HFFc6 (cell line): ENCODE results near the gene MICAL2. TPM values are rescaled to one million over a fixed set of nuclear protein-coding genes. Genes with fewer than 3 reads are reported as not detected.
A peak's percentile ranks its signal among the peaks of the same experiment; 100 is the strongest.

Source experiments
- DNase-seq: peaks from one replicate; pipeline ENCODE4 v3.0.0-alpha.2; 2018
- H3K27ac Mint-ChIP-seq: 2 replicates; pipeline ENCODE4 v1.8.0; 2020; ENCODE audit warnings: mild to moderate bottlenecking, mixed read lengths
- H3K27me3 Mint-ChIP-seq: 2 replicates; pipeline ENCODE4 v1.8.0; 2021; ENCODE audit warnings: mild to moderate bottlenecking, moderate library complexity, mixed read lengths; ENCODE audit not compliant: insufficient read depth
- H3K36me3 Mint-ChIP-seq: 2 replicates; pipeline ENCODE4 v1.8.0; 2021; ENCODE audit warnings: low read depth, mixed read lengths
- H3K4me1 Mint-ChIP-seq: 2 replicates; pipeline ENCODE4 v1.8.0; 2020; ENCODE audit warnings: low read depth, mixed read lengths
- H3K4me3 Mint-ChIP-seq: 2 replicates; pipeline ENCODE4 v1.8.0; 2020; ENCODE audit warnings: mild to moderate bottlenecking, moderate library complexity, mixed read lengths
- H3K9me3 Mint-ChIP-seq: 2 replicates; pipeline ENCODE4 v1.8.0; 2020; ENCODE audit warnings: mild to moderate bottlenecking, mixed read lengths
- total RNA-seq, 6 experiments: library from RNA; stranded (reverse); fragmentation: NEBNext Ultra II Directional; extraction: Animal tissue kit (Norgen Biotek cat#: 25700); gene quantifications; 2 replicates in 1 of 6; 3 replicates in 5 of 6; pipeline ENCODE4 v1.2.3, GENCODE V29; 2021
- TF ChIP-seq, protein P1 (sequence below): fragments of 200-600 bp; sonication (generic); IDR thresholded peaks from 2 replicates; pipeline ENCODE4 v1.5.0; 2021; ENCODE audit warnings: antibody characterized with exemption, mild to moderate bottlenecking

Gene MICAL2
- total RNA-seq, 6 experiments from 2014 or later: 199 to 252 (median 233) TPM

DNA sequence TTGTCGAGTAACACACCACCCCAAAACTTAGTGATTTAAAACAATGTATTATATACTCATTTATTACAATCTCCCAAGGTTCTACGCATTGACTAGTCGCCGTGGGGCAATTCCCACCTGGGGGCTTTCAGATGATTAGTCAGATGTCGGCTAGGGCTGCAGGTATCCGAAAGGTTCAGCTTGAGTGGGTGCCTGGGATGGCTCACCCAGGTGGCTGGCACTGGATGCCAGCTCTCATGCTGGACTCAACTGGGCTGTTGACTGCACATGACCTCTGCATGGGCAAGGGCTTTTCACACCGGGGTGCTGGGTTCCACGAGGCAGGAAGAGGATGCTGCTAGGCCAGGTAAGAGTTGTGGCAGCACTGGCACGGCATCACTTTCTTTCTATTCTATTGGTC, 21.9 kb upstream of the MICAL2 start:
- peaks cover 94% of the 10 kb centered on the region for H3K4me1 Mint-ChIP-seq
- H3K27me3 Mint-ChIP-seq: peaks cover 15% of the 10 kb centered on the region
- H3K9me3 Mint-ChIP-seq: peaks cover 6% of the 10 kb centered on the region; the same call in 1 of the 2 replicates
- H3K27ac Mint-ChIP-seq: peak overlapping the region; percentile 100
- H3K4me3 Mint-ChIP-seq: peak overlapping the region; percentile 95
- peaks cover 33% of the 10 kb centered on the region; the same call in 1 of the 2 replicates for H3K36me3 Mint-ChIP-seq
- no peak for DNase-seq
- TF ChIP-seq, protein P1, sequence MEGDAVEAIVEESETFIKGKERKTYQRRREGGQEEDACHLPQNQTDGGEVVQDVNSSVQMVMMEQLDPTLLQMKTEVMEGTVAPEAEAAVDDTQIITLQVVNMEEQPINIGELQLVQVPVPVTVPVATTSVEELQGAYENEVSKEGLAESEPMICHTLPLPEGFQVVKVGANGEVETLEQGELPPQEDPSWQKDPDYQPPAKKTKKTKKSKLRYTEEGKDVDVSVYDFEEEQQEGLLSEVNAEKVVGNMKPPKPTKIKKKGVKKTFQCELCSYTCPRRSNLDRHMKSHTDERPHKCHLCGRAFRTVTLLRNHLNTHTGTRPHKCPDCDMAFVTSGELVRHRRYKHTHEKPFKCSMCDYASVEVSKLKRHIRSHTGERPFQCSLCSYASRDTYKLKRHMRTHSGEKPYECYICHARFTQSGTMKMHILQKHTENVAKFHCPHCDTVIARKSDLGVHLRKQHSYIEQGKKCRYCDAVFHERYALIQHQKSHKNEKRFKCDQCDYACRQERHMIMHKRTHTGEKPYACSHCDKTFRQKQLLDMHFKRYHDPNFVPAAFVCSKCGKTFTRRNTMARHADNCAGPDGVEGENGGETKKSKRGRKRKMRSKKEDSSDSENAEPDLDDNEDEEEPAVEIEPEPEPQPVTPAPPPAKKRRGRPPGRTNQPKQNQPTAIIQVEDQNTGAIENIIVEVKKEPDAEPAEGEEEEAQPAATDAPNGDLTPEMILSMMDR: no peak

DNA sequence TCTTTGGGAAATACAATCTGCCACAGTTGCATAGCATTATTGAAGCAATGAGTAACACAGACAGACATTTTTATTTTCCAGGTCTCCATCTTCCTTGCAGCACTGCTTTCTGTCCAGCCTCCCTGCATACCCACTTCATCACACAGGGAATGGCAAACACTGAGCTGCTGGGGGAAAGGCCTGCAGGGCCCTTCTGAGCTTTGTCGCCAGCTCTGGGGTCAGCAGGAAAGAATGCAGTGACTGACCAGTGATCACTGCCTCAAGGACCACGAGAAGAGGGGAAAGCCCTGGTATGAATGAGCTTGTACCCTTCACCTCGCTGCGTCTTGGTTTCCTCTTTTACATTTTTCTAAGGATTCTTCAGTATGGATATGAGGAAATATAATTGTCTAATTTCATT, 21.3 kb upstream of the MICAL2 start:
- H3K4me1 Mint-ChIP-seq: peaks cover 89% of the 10 kb centered on the region
- peaks cover 18% of the 10 kb centered on the region for H3K27me3 Mint-ChIP-seq
- TF ChIP-seq, protein P1: no peak

DNA sequence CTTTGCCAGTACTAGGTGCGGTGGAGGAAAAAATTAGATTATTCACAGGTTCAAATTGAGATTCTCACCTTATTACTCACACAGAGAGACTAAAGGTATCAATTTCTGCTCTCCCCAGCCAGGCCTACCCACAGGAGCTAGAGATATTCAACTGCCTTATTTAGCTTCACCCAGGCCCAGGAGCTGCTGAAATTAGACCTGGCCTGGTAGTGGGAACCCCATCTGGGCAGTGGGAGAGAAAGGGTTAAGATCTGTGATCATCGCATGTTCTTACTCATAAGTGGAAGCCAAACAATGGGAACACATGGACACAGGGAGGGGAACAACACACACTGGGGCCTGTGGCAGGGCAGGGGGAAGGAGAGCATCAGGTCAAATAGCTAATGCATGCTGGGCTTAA, 20.9 kb upstream of the MICAL2 start:
- H3K9me3 Mint-ChIP-seq: no peaks in the 10 kb centered on the region; the same call in 1 of the 2 replicates
- H3K27me3 Mint-ChIP-seq: peaks cover 19% of the 10 kb centered on the region
- H3K36me3 Mint-ChIP-seq: peaks cover 32% of the 10 kb centered on the region; the same call in 1 of the 2 replicates
- H3K4me1 Mint-ChIP-seq: peaks cover 85% of the 10 kb centered on the region
- H3K27ac Mint-ChIP-seq: peak overlapping the region; percentile 100
- H3K4me3 Mint-ChIP-seq: peak overlapping the region; percentile 95
- TF ChIP-seq, protein P1: no peak
- DNase-seq: no peak

More for the DNA sequence above, 21.3 kb upstream of the MICAL2 start:
- peak overlapping the region; percentile 95; the same call in 1 of the 2 replicates for H3K4me3 Mint-ChIP-seq
- H3K27ac Mint-ChIP-seq: peak overlapping the region; percentile 100
- H3K36me3 Mint-ChIP-seq: peaks cover 31% of the 10 kb centered on the region; the same call in 1 of the 2 replicates
- H3K9me3 Mint-ChIP-seq: peaks cover 1% of the 10 kb centered on the region; the same call in 1 of the 2 replicates
- DNase-seq: no peak

DNA sequence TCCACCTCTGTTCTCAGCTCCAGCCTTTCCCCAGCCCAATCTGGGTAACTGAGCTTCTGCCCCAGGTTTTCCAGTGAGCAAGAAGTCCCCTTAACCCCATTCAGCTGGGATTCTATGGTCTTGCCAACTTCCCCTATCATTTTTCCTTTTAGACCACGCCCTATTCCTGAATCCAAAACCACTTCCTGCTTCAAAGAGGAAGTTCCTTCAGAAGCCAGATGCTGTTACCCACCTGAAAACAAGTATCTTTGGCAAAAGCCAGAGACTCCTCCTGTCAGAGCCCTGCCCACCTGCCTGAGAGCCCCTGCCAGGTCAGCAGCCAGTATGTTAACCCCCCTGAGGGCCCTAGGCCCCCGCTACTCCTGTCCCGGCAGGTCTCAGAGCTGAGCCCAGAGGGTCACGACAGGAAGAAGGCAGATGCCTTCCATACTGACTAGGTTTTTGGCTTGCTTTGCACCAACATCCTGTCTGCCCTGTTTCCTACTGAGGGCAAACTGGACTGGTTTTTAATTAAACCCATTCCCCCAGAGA, 20.3 kb upstream of the MICAL2 start:
- peak overlapping the region; percentile 100 for H3K27ac Mint-ChIP-seq
- H3K4me1 Mint-ChIP-seq: peaks cover 80% of the 10 kb centered on the region
- H3K36me3 Mint-ChIP-seq: peaks cover 32% of the 10 kb centered on the region; the same call in 1 of the 2 replicates
- TF ChIP-seq, protein P1: no peak
- DNase-seq: peak; percentile 43
- H3K9me3 Mint-ChIP-seq: no peaks in the 10 kb centered on the region; the same call in 1 of the 2 replicates
- H3K4me3 Mint-ChIP-seq: peak overlapping the region; percentile 65
- peaks cover 19% of the 10 kb centered on the region for H3K27me3 Mint-ChIP-seq

DNA sequence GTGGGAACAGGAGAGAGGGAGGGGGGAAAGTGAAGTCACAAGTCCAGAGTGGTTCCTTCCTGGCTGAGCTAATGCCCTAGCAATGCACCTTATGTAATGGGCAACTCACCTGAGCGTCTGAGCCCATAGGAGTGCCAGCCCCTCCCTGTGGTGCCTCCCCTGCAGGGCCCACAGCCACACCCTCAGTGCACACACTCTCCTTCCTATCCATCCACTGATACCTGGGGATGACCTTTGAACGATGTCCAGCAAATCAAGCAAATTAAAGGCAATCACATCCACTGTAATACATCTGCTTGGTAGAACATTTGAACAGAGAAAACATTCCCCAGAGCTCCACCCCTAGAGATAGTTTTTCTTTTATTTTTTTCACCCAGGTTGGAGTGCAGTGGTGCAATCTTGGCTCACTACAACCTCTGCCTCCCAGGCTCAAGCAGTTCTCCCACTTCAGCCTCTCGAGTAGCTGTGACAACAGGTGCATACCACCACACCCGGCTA, 19.6 kb upstream of the MICAL2 start:
- no peak for DNase-seq
- peak overlapping the region; percentile 100 for H3K27ac Mint-ChIP-seq
- TF ChIP-seq, protein P1: no peak
- H3K36me3 Mint-ChIP-seq: peaks cover 32% of the 10 kb centered on the region; the same call in 1 of the 2 replicates
- peaks cover 73% of the 10 kb centered on the region for H3K4me1 Mint-ChIP-seq
- no peak overlapping the region; the same call in 1 of the 2 replicates for H3K4me3 Mint-ChIP-seq
- peaks cover 19% of the 10 kb centered on the region for H3K27me3 Mint-ChIP-seq
- no peaks in the 10 kb centered on the region for H3K9me3 Mint-ChIP-seq
